GM12891 (cell line): ENCODE measurements around the gene L3HYPDH.

ENCODE experiments used
- POLR2A ChIP-seq: IDR thresholded peaks from 2 replicates; pipeline ENCODE4 v1.6.1; 2011; ENCODE audit warnings: low read depth, low read length, control low read depth
- POLR2AphosphoS5 ChIP-seq: IDR thresholded peaks from 2 replicates; pipeline ENCODE4 v1.6.1; 2011; ENCODE audit warnings: low read depth, low read length, control low read depth
- POU2F2 ChIP-seq: IDR thresholded peaks from 2 replicates; pipeline ENCODE4 v1.6.1; 2011; ENCODE audit warnings: low read depth, mild to moderate bottlenecking, control low read depth, low read length, moderate library complexity
- TAF1 ChIP-seq: IDR thresholded peaks from 2 replicates; pipeline ENCODE4 v1.6.1; 2011; ENCODE audit warnings: low read depth, low read length, control low read depth

- TF ChIP-seq POLR2A (no peak), POLR2AphosphoS5 (no peak), POU2F2 (no peak), TAF1 (no peak)
Measured at GRCh38 chr14:59474172-59474571, 10.0 kb downstream of the L3HYPDH start.
